ENCODE results near the gene RDH16. TPM values are rescaled to one million over a fixed set of nuclear protein-coding genes. Genes with fewer than 3 reads are reported as not detected.

RDH16 gene
- total RNA-seq, 4 donors from 2014 or later, result 0.84 to 4.7 (median 1.0) TPM

DNA sequence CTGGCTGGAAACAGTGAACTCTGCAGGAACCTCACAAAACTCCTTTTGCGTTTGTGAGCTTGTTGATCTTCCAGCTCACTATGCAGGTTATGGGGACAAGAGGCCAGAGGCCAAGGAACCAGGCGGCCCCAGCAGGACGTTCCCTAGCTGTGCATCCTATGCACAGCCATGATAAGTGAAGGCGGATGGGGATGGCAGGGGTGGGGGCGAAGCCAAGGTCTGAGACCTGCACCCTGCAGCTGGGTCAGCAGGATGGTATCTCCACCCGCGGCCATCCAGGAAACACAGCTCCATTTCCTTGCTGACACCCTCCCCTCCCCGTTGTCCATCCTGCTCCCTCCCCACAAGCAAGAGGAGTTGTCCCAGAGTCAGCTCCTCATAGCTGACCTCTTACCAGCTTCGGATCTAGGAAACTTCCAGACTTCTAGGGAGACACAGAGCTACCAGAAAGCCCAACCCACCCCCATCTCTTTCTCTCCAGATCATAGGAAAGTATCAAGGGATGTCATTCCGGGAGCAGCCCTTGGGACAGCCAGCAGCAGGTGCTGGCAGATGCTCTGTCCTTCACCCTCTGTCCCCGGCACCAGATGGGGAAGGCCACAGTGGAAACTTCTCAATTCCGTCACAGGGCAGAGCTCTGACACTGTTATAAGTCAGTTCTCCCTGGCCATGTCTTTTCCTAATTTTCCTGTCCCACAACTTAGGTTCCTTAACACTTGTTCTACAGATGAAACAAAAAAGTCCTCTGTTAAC lies 39.6 kb upstream of the RDH16 start:
- 75 to 80% methylated on average over 12 of the region's 12 CpGs for WGBS, 2 donors
- no peak for TF ChIP-seq POLR2A (IDR thresholded peaks at IDR 0.05)
- TF ChIP-seq, protein P1, sequence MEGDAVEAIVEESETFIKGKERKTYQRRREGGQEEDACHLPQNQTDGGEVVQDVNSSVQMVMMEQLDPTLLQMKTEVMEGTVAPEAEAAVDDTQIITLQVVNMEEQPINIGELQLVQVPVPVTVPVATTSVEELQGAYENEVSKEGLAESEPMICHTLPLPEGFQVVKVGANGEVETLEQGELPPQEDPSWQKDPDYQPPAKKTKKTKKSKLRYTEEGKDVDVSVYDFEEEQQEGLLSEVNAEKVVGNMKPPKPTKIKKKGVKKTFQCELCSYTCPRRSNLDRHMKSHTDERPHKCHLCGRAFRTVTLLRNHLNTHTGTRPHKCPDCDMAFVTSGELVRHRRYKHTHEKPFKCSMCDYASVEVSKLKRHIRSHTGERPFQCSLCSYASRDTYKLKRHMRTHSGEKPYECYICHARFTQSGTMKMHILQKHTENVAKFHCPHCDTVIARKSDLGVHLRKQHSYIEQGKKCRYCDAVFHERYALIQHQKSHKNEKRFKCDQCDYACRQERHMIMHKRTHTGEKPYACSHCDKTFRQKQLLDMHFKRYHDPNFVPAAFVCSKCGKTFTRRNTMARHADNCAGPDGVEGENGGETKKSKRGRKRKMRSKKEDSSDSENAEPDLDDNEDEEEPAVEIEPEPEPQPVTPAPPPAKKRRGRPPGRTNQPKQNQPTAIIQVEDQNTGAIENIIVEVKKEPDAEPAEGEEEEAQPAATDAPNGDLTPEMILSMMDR (IDR thresholded peaks at IDR 0.05), result no peak
- intact Hi-C loops (cut with DNase I; ENCODE audit: low total_unique reads), result no loop called here
- DNase-seq (ENCODE audit: low spot score in 2 of 2), result peak in 1 of 2 donors; percentile 86
- H3K4me3 ChIP-seq (ENCODE audit: low read depth, poor library complexity, severe bottlenecking), result no peak overlapping the region

DNA sequence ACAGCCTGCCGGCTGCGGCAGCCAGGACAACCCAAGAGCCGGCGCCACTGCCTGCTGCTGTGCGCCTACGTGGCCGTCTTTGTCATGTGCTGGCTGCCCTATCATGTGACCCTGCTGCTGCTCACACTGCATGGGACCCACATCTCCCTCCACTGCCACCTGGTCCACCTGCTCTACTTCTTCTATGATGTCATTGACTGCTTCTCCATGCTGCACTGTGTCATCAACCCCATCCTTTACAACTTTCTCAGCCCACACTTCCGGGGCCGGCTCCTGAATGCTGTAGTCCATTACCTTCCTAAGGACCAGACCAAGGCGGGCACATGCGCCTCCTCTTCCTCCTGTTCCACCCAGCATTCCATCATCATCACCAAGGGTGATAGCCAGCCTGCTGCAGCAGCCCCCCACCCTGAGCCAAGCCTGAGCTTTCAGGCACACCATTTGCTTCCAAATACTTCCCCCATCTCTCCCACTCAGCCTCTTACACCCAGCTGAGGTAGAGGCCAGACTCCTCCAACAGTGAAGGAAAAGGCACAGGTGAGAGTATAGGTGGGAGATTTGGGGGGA lies 38.6 kb upstream of the RDH16 start:
- intact Hi-C loops (cut with DNase I; ENCODE audit: low total_unique reads), result no loop called here
- 94 to 95% methylated on average over 11 of the region's 11 CpGs for WGBS, 2 donors
- DNase-seq (ENCODE audit: low spot score in 2 of 2), result peak in 1 of 2 donors; percentile 53
- H3K4me3 ChIP-seq (ENCODE audit: low read depth, poor library complexity, severe bottlenecking), result no peak overlapping the region
- no peak for TF ChIP-seq POLR2A (IDR thresholded peaks at IDR 0.05)
- TF ChIP-seq, protein P1 (IDR thresholded peaks at IDR 0.05), result no peak

DNA sequence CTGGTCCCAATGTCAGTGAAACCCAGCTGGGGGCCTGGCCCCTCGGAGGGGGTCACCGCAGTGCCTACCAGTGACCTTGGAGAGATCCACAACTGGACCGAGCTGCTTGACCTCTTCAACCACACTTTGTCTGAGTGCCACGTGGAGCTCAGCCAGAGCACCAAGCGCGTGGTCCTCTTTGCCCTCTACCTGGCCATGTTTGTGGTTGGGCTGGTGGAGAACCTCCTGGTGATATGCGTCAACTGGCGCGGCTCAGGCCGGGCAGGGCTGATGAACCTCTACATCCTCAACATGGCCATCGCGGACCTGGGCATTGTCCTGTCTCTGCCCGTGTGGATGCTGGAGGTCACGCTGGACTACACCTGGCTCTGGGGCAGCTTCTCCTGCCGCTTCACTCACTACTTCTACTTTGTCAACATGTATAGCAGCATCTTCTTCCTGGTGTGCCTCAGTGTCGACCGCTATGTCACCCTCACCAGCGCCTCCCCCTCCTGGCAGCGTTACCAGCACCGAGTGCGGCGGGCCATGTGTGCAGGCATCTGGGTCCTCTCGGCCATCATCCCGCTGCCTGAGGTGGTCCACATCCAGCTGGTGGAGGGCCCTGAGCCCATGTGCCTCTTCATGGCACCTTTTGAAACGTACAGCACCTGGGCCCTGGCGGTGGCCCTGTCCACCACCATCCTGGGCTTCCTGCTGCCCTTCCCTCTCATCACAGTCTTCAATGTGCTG lies 38.0 kb upstream of the RDH16 start:
- DNase-seq (ENCODE audit: low spot score in 2 of 2), result peak in 1 of 2 donors; percentile 81
- intact Hi-C loops (cut with DNase I; ENCODE audit: low total_unique reads), result no loop called here
- H3K4me3 ChIP-seq (ENCODE audit: low read depth, poor library complexity, severe bottlenecking), result no peak overlapping the region
- TF ChIP-seq POLR2A (IDR thresholded peaks at IDR 0.05), result no peak
- TF ChIP-seq, protein P1 (IDR thresholded peaks at IDR 0.05), result no peak
- 92 to 95% methylated on average over 25 to 26 of the region's 26 CpGs for WGBS, 2 donors

DNA sequence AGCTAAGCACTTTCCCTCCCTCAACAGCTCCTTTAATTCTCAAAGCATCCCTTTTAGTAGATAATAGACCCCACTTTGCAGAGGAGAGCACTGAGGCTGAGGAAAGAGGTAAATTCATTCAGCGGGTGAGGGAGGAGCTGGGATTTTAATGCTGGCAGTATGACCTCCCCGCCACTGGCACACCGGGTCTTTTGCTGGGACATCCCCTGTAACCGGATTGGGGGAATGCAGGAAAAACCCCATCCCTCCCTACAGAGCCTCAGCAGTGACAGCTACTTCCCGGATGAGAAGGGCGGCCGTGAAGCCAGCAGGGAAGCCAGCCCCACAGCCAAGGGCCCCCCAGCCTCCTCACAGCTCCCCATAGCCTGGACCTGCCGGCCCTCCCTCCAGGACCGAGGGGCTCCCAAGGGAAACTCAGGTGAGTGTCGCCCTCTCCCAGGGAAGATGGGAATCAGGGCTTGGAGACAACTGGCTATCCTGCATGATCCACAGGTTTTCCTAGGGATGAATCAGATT lies 36.9 kb upstream of the RDH16 start:
- TF ChIP-seq POLR2A (IDR thresholded peaks at IDR 0.05), result no peak
- intact Hi-C loops (cut with DNase I; ENCODE audit: low total_unique reads), result no loop called here
- no peak overlapping the region for H3K4me3 ChIP-seq (ENCODE audit: low read depth, poor library complexity, severe bottlenecking)
- DNase-seq (ENCODE audit: low spot score in 2 of 2), result peak in 1 of 2 donors; percentile 72
- 70 to 84% methylated on average over 10 of the region's 10 CpGs for WGBS, 2 donors

DNA sequence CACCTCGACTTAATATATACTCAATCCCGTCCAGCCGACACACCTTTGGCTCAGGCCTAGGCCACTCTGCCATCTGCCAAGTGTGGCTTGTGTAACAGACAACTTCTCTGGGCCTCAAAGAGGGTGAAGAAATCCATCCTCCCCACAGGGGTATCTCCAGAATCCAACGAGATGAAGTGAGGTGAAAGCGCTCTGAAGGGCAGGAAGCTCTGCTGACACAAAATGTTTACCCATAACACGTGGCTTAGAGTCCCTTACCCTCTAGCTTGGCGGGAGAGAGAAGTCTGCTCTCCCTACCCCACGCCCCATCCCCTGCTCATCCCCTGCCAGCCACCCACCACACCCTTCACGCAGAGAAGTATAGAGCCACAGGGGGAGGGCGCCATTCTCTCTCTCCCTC lies 35.9 kb upstream of the RDH16 start:
- peak in 1 of 2 donors; percentile 48 for DNase-seq (ENCODE audit: low spot score in 2 of 2)
- 52 to 59% methylated on average over 10 of the region's 10 CpGs for WGBS, 2 donors
- TF ChIP-seq POLR2A (IDR thresholded peaks at IDR 0.05), result no peak
- TF ChIP-seq, protein P1 (IDR thresholded peaks at IDR 0.05), result no peak
- no peak overlapping the region for H3K4me3 ChIP-seq (ENCODE audit: low read depth, poor library complexity, severe bottlenecking)
- intact Hi-C loops (cut with DNase I; ENCODE audit: low total_unique reads), result no loop called here

Data from lower leg skin (tissue), 4 donors.